HCT116 (cell line): ENCODE results near the gene ADGRE2. TPM values are rescaled to one million over a fixed set of nuclear protein-coding genes. Genes with fewer than 3 reads are reported as not detected.

Experiments
- ATAC-seq: fragments of 200-7000 bp; cut with Tn5 transposase; 2 replicates; pipeline ENCODE4 v1.9.1; 2020; ENCODE audit warnings: mild to moderate bottlenecking, moderate library complexity
- BruUV-seq: library from RNA; stranded (reverse); fragments of 400-500 nt; replicated peaks from 2 replicates; lab custom pipeline; 2021; lab: Mats Ljungman, UMichigan
- CTCF ChIA-PET: fragments of 300-600 bp; sonication (Branson Sonifier 250); formaldehyde crosslinking; loops from one replicate; lab custom pipeline; 2021; ENCODE audit warnings: antibody characterized with exemption; lab: Charles Lee
- POLR2A ChIA-PET: fragments of 300-600, 350-600 bp; sonication (Branson Sonifier 250); formaldehyde crosslinking; loops from one replicate; lab custom pipeline; 2021; ENCODE audit warnings: antibody characterized with exemption; lab: Charles Lee
- RAD21 ChIA-PET, 2 experiments: fragments of 300-600 bp; sonication (Branson Sonifier 250); formaldehyde crosslinking; loops; one replicate each; lab custom pipeline; 2023; ENCODE audit warnings: low total read pairs in 2 of 2; ENCODE audit not compliant: uncharacterized antibody in 2 of 2, unreplicated experiment in 2 of 2, low non-redundant PET in 1 of 2; lab: Charles Lee
- DNase-seq: peaks from one replicate; pipeline ENCODE4 v3.0.0-alpha.2; 2010; ENCODE audit warnings: low read depth, low spot score
- H2AFZ ChIP-seq: fragments of 200-600 bp; shearing (Covaris generic), sonication (generic); 2 replicates; pipeline ENCODE4 v1.6.1; 2017; ENCODE audit warnings: low read depth, mixed run types, mixed read lengths, antibody characterized with exemption, low read length; ENCODE audit not compliant: poor library complexity, severe bottlenecking
- H3K27ac ChIP-seq: 2 replicates; pipeline ENCODE4 v1.5.1; 2012; ENCODE audit warnings: low read depth, low read length
- H3K27me3 ChIP-seq: fragments of 200-600 bp; sonication (generic); 2 replicates; pipeline ENCODE4 v1.6.1; 2016; ENCODE audit warnings: mixed run types, low read length, mixed read lengths; ENCODE audit not compliant: insufficient read depth
- H3K36me3 ChIP-seq, 2 experiments: fragments of 200-500 bp in 1 of 2; fragments of 200-600 bp in 1 of 2; sonication (Bioruptor generic) in 1 of 2; sonication (generic) in 1 of 2; 2 replicates each; pipeline versions ENCODE4 v1.5.1 to v1.6.1; 2014 to 2016; ENCODE audit warnings: low read length in 2 of 2, inconsistent platforms in 1 of 2, mixed read lengths in 1 of 2, mixed run types in 1 of 2; ENCODE audit not compliant: insufficient read depth in 2 of 2, control insufficient read depth in 1 of 2
- H3K4me1 ChIP-seq, 2 experiments: fragments of 200-600 bp in 1 of 2; sonication (generic) in 1 of 2; 2 replicates each; pipeline versions ENCODE4 v1.5.1 to v1.6.1; 2012 to 2017; ENCODE audit warnings: low read length in 2 of 2, inconsistent platforms in 1 of 2, mild to moderate bottlenecking in 1 of 2, mixed read lengths in 1 of 2, mixed run types in 1 of 2, moderate library complexity in 1 of 2; ENCODE audit not compliant: insufficient read depth in 2 of 2, control insufficient read depth in 1 of 2
- H3K4me2 ChIP-seq: fragments of 200-600 bp; sonication (generic); 2 replicates; pipeline ENCODE4 v1.6.1; 2017; ENCODE audit warnings: mixed run types, low read length, mixed read lengths
- H3K4me3 ChIP-seq, 2 experiments: fragments of 200-600 bp in 1 of 2; sonication (generic) in 1 of 2; replicated peaks in 1 of 2; 2 replicates each; pipeline ENCODE4 v1.5.1; 2011 to 2016; ENCODE audit warnings: low read length in 2 of 2, control low read depth in 1 of 2, low read depth in 1 of 2, mild to moderate bottlenecking in 1 of 2, mixed read lengths in 1 of 2, mixed run types in 1 of 2
- H3K79me2 ChIP-seq: fragments of 200-600 bp; sonication (generic); 2 replicates; pipeline ENCODE4 v1.6.1; 2017; ENCODE audit warnings: mild to moderate bottlenecking, mixed run types, low read length, moderate library complexity, mixed read lengths; ENCODE audit not compliant: insufficient read depth
- H3K9ac ChIP-seq: fragments of 200-600 bp; sonication (generic); 2 replicates; pipeline ENCODE4 v1.6.1; 2016; ENCODE audit warnings: low read length, mixed read lengths
- H3K9me2 ChIP-seq: fragments of 200-600 bp; sonication (generic), shearing (Covaris generic); 2 replicates; pipeline ENCODE4 v1.6.1; 2017; ENCODE audit warnings: mixed run types, mild to moderate bottlenecking, moderate library complexity; ENCODE audit not compliant: insufficient read depth
- H3K9me3 ChIP-seq, 2 experiments: fragments of 200-500 bp in 1 of 2; fragments of 200-600 bp in 1 of 2; sonication (Bioruptor generic) in 1 of 2; sonication (generic) in 1 of 2; 2 replicates each; pipeline ENCODE4 v1.6.1; 2014 to 2017; ENCODE audit warnings: low read length in 2 of 2, mixed read lengths in 2 of 2, inconsistent platforms in 1 of 2, low read depth in 1 of 2, mild to moderate bottlenecking in 1 of 2, mixed run types in 1 of 2, moderate library complexity in 1 of 2; ENCODE audit not compliant: control insufficient read depth in 1 of 2, insufficient read depth in 1 of 2
- H4K20me1 ChIP-seq: fragments of 200-600 bp; sonication (generic), shearing (Covaris generic); 2 replicates; pipeline ENCODE4 v1.6.1; 2017; ENCODE audit warnings: mixed run types, mild to moderate bottlenecking, moderate library complexity; ENCODE audit not compliant: insufficient read depth
- ATF3 ChIP-seq: IDR thresholded peaks from 2 replicates; pipeline ENCODE4 v1.6.1; 2012
- CBX3 ChIP-seq: IDR thresholded peaks from 2 replicates; pipeline ENCODE4 v1.6.1; 2012; ENCODE audit warnings: low read depth
- EGR1 ChIP-seq: IDR thresholded peaks from 2 replicates; pipeline ENCODE4 v1.6.1; 2012; ENCODE audit warnings: low read depth
- ELF1 ChIP-seq: IDR thresholded peaks from 2 replicates; pipeline ENCODE4 v1.6.1; 2012; ENCODE audit warnings: low read depth, borderline replicate concordance
- EZH2phosphoT487 ChIP-seq: fragments of 200-600 bp; IDR thresholded peaks from 2 replicates; pipeline ENCODE4 v1.6.1; 2018; ENCODE audit warnings: antibody characterized with exemption, borderline replicate concordance
- FOSL1 ChIP-seq: IDR thresholded peaks from 2 replicates; pipeline ENCODE4 v1.6.1; 2012; ENCODE audit warnings: low read depth
- POLR2A ChIP-seq: IDR thresholded peaks from 2 replicates; pipeline ENCODE4 v1.7.0; 2011; ENCODE audit warnings: borderline replicate concordance; ENCODE audit not compliant: insufficient read depth, insufficient read length; ENCODE audit errors: extremely low read depth
- POLR2AphosphoS5 ChIP-seq: IDR thresholded peaks from 2 replicates; pipeline ENCODE4 v1.6.1; 2011; ENCODE audit warnings: mild to moderate bottlenecking, low read depth, low read length, moderate library complexity
- RAD21 ChIP-seq: IDR thresholded peaks from 2 replicates; pipeline ENCODE4 v1.6.1; 2012; ENCODE audit warnings: low read depth, mild to moderate bottlenecking
- SP1 ChIP-seq: IDR thresholded peaks from 2 replicates; pipeline ENCODE4 v1.6.1; 2012; ENCODE audit warnings: low read depth
- ZBTB33 ChIP-seq: IDR thresholded peaks from 2 replicates; pipeline ENCODE4 v1.6.1; 2011; ENCODE audit warnings: mild to moderate bottlenecking, low read length, moderate library complexity; ENCODE audit not compliant: insufficient replicate concordance; ENCODE audit errors: extremely low read depth
- intact Hi-C: fragments of 100-400 bp; cut with micrococcal nuclease; formaldehyde crosslinking; loops from 2 replicates; pipeline ENCODE4 v1.10.0; 2022
- total RNA-seq: library from RNA; stranded (reverse); gene quantifications from one replicate; pipeline ENCODE4 v1.2.1, GENCODE V29; 2021; ENCODE audit not compliant: unreplicated experiment
- TF ChIP-seq, protein P1 (sequence below): IDR thresholded peaks from 2 replicates; pipeline ENCODE4 v1.6.1; 2012

The ADGRE2 gene
- total RNA-seq, 1 experiment from 2014 or later: 8.4 TPM

DNA sequence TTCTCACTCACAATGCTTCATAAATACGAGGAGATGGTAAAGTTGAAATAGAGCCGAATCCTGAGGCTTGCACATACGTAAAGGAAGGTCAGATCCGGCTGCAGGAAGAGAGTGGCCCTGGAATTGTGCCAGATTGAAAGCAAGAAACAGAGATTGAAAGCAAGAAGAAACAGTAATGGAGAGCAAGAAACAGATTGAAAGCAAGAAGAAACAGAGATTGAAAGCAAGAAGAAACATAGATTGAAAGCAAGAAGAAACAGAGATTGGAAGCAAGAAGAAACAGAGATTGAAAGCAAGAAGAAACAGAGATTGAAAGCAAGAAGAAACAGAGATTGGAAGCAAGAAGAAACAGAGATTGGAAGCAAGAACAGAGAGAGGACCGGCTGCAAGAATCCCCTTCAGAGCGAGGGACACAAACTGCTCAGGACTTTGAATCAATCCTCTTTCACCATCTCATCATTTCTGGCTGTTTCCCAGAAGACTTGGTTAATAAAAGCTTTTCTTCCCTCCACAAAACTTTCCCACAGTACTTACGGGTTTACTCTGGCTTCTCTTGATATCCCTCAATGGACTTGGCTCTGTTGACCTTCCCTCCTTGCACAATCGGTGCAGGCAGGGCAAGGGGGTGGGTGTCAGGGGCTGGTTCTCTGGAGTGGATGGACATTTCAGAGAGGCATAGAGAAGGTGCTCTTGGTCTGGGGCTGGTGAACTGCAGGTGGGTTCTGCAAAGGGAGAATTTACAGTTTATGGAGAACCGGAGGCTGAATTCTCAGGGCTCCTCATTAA, 31.1 kb upstream of the ADGRE2 start:
- Histone ChIP-seq H3K9me3 (no peaks in the 10 kb centered on the region), H3K36me3 (no peaks in the 10 kb centered on the region), H4K20me1 (no peaks in the 10 kb centered on the region), H3K27me3 (no peaks in the 10 kb centered on the region), H2AFZ (no peak overlapping the region), H3K4me1 (no peaks in the 10 kb centered on the region), H3K9me2 (no peaks in the 10 kb centered on the region), H3K79me2 (no peaks in the 10 kb centered on the region), H3K4me3 (no peak overlapping the region), H3K9ac (no peak overlapping the region), H3K4me2 (no peak overlapping the region), H3K27ac (no peak overlapping the region)
- RAD21 ChIA-PET: no interaction called here
- ATAC-seq (no peak), DNase-seq (no peak)
- CTCF ChIA-PET: no interaction called here
- POLR2A ChIA-PET: no interaction called here
- TF ChIP-seq ATF3 (no peak), FOSL1 (no peak), POLR2A (no peak), POLR2AphosphoS5 (no peak), ZBTB33 (no peak), RAD21 (no peak), SP1 (no peak), ELF1 (no peak), CBX3 (no peak), EGR1 (no peak), EZH2phosphoT487 (no peak)
- TF ChIP-seq, protein P1, sequence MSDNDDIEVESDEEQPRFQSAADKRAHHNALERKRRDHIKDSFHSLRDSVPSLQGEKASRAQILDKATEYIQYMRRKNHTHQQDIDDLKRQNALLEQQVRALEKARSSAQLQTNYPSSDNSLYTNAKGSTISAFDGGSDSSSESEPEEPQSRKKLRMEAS: no peak
- intact Hi-C loops: no loop called here
- BruUV-seq: no TSS peak
